Esophagus muscularis mucosa (tissue), 4 donors: ENCODE data around the gene RRP9.

Experiments used
- CTCF ChIP-seq, 3 experiments: fragments of 200-600 bp in 2 of 3; fragments of 450-650 bp in 1 of 3; sonication (generic) in 2 of 3; IDR thresholded peaks; one replicate each; pipeline ENCODE4 v1.5.1; 2017 to 2019; ENCODE audit warnings: antibody characterized with exemption in 3 of 3, mild to moderate bottlenecking in 2 of 3, moderate library complexity in 1 of 3
- EP300 ChIP-seq: sonication (generic); formaldehyde crosslinking; IDR thresholded peaks from one replicate; pipeline ENCODE4 v1.6.1; 2017; ENCODE audit warnings: antibody characterized with exemption
- POLR2A ChIP-seq: fragments of 450-650 bp; IDR thresholded peaks from one replicate; pipeline ENCODE4 v1.6.1; 2017; ENCODE audit warnings: antibody characterized with exemption, moderate library complexity, mild to moderate bottlenecking, low read depth

GRCh38 chr3:51947215-51947900 lies 5.7 kb upstream of the RRP9 start:
- TF ChIP-seq CTCF (IDR thresholded peaks at IDR 0.05) (no peak), POLR2A (no peak), EP300 (no peak)
